NCI-H1436 (cell line): ENCODE measurements around the gene TPPP3.
A peak's percentile ranks its signal among the peaks of the same experiment; 100 is the strongest.

Source experiments
- DNase-seq: peaks from one replicate; lab custom pipeline; 2025; lab: John Stamatoyannopoulos, UW

TPPP3 gene

GRCh38 chr16:67393111-67393787 is at the start of gene TPPP3:
Gene TPPP3, minus strand, starts transcription at chr16:67393498. Its CDS starts 2,387 bp downstream, at chr16:67391111.
- peak; percentile 92 for DNase-seq

GRCh38 chr16:67442581-67443255 is 49.4 kb upstream of the TPPP3 start:
- no peak for DNase-seq

- DNase-seq = no peak
Measured at GRCh38 chr16:67441907-67442306, 48.6 kb upstream of the TPPP3 start.

GRCh38 chr16:67441271-67441753 is 48.0 kb upstream of the TPPP3 start:
- peak; percentile 13 for DNase-seq

- DNase-seq = no peak
Measured at GRCh38 chr16:67438824-67439393, 45.6 kb upstream of the TPPP3 start.

GRCh38 chr16:67438098-67438791 is 44.9 kb upstream of the TPPP3 start:
- DNase-seq = no peak

- DNase-seq = no peak
Measured at GRCh38 chr16:67437513-67437912, 44.2 kb upstream of the TPPP3 start.

GRCh38 chr16:67436640-67437193 is 43.4 kb upstream of the TPPP3 start:
- no peak for DNase-seq

GRCh38 chr16:67435758-67436164 is 42.5 kb upstream of the TPPP3 start:
- DNase-seq = no peak

- DNase-seq = no peak
Measured at GRCh38 chr16:67433131-67433719, 39.9 kb upstream of the TPPP3 start.

GRCh38 chr16:67432506-67432890 is 39.2 kb upstream of the TPPP3 start:
- DNase-seq = no peak

GRCh38 chr16:67431775-67432505 is 38.6 kb upstream of the TPPP3 start:
- DNase-seq = no peak

- DNase-seq = no peak
Measured at GRCh38 chr16:67430977-67431774, 37.9 kb upstream of the TPPP3 start, which contains the start of gene HSD11B2. Gene HSD11B2, plus strand, starts transcription at chr16:67431121. Its CDS starts 128 bp downstream, at chr16:67431249.

- no peak for DNase-seq
Measured at GRCh38 chr16:67430504-67430976, 37.2 kb upstream of the TPPP3 start.

- no peak for DNase-seq
Measured at GRCh38 chr16:67429799-67430503, 36.7 kb upstream of the TPPP3 start.

- DNase-seq = no peak
Measured at GRCh38 chr16:67429053-67429798, 35.9 kb upstream of the TPPP3 start.

- peak; percentile 72 for DNase-seq
Measured at GRCh38 chr16:67428146-67428731, 34.9 kb upstream of the TPPP3 start.

- DNase-seq = no peak
Measured at GRCh38 chr16:67426950-67427349, 33.7 kb upstream of the TPPP3 start.
